Fibroblast of skin of right quadriceps (primary cell): ENCODE measurements around the gene RFX1.
A peak's percentile ranks its signal among the peaks of the same experiment; 100 is the strongest.
"Not testable (repeated sequence)": the region's sequence is repeated elsewhere in the genome, so short reads cannot be mapped to it uniquely, and the experiment has no call there.

Source experiments
- DNase-seq: peaks from one replicate; pipeline ENCODE4 v3.0.0-alpha.2; 2013

RFX1 gene

GRCh38 chr19:13978351-13979243 is 27.5 kb downstream of the RFX1 start:
- peak; percentile 62 for DNase-seq

- DNase-seq: no peak
Observed at GRCh38 chr19:13977803-13978202, 28.3 kb downstream of the RFX1 start.

GRCh38 chr19:13976446-13976845 is 29.7 kb downstream of the RFX1 start:
- DNase-seq: no peak

- DNase-seq: no peak
Observed at GRCh38 chr19:13975870-13976269, 30.2 kb downstream of the RFX1 start.

GRCh38 chr19:13974073-13974472 is 32.0 kb downstream of the RFX1 start:
- no peak for DNase-seq

GRCh38 chr19:13973479-13973878 is 32.6 kb downstream of the RFX1 start:
- not testable (repeated sequence) for DNase-seq

GRCh38 chr19:13972368-13973155 is 33.6 kb downstream of the RFX1 start:
- no peak for DNase-seq

GRCh38 chr19:13971868-13972267 is 34.3 kb downstream of the RFX1 start:
- DNase-seq: not testable (repeated sequence)

- no peak for DNase-seq
Observed at GRCh38 chr19:13969897-13970296, 36.2 kb downstream of the RFX1 start.

- no peak for DNase-seq
Observed at GRCh38 chr19:13968999-13969398, 37.1 kb downstream of the RFX1 start.

- DNase-seq: no peak
Observed at GRCh38 chr19:13968383-13968935, 37.7 kb downstream of the RFX1 start.

- not testable (repeated sequence) for DNase-seq
Observed at GRCh38 chr19:13967206-13967605, 38.9 kb downstream of the RFX1 start.

- no peak for DNase-seq
Observed at GRCh38 chr19:13966684-13967128, 39.4 kb downstream of the RFX1 start.

- DNase-seq: no peak
Observed at GRCh38 chr19:13965926-13966683, 40.0 kb downstream of the RFX1 start.

GRCh38 chr19:13965377-13965896 is 40.7 kb downstream of the RFX1 start:
- no peak for DNase-seq

GRCh38 chr19:13964776-13965175 is 41.3 kb downstream of the RFX1 start:
- no peak for DNase-seq

- DNase-seq: no peak
Observed at GRCh38 chr19:13963603-13964105, 42.5 kb downstream of the RFX1 start.

GRCh38 chr19:13962699-13963602 is 43.2 kb downstream of the RFX1 start:
- DNase-seq: peak; percentile 42

GRCh38 chr19:13961826-13962698 is 44.1 kb downstream of the RFX1 start:
- no peak for DNase-seq
